Central memory CD4-positive, alpha-beta T cell (primary cell): ENCODE data around the gene UBE2V1.
A peak's percentile ranks its signal among the peaks of the same experiment; 100 is the strongest.
"Not testable (repeated sequence)": the region's sequence is repeated elsewhere in the genome, so short reads cannot be mapped to it uniquely, and the experiment has no call there.

Experiments
- DNase-seq: peaks from one replicate; pipeline ENCODE4 v3.0.0; 2022

Gene UBE2V1

GRCh38 chr20:50115041-50115512, 2.1 kb upstream of the UBE2V1 start:
- DNase-seq: no peak

DNA sequence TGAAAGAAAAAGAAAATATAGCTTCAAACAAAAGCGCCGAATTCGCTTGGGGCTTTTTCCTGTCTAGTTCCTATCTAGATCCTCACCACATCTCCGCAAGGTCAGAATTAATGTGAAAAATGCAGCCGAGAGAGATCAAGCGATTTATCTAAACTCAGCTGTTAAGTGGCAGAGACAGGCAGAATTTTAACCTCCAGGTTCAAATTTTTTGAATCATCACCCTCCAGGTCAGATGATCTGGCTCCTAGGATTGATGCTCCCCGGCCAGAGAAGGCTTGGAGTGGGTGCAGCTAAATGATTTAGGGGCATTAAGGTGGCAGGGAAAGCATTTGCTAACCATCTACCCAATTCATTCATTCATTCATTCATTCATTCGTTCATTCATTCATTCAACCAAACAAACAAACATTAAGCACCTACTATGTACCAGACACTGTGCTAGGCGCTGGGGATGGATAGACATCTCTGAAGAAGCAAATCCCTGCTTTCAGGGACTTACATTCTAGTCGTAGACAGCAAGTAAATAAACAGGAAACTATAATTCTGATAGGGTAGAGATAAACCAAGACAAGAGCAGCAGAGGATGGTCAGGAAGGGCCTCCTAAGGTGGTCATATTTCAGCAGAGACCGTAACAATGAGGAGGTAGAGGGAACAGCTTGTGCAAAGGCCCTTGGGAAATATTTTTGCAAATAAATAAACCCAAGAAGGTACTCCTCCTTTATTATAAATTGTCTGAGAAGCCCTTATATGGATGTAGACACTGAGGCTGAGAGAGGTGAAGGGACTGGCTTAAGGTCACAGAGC, 672 bp upstream of the UBE2V1 start:
- no peak for DNase-seq

DNA sequence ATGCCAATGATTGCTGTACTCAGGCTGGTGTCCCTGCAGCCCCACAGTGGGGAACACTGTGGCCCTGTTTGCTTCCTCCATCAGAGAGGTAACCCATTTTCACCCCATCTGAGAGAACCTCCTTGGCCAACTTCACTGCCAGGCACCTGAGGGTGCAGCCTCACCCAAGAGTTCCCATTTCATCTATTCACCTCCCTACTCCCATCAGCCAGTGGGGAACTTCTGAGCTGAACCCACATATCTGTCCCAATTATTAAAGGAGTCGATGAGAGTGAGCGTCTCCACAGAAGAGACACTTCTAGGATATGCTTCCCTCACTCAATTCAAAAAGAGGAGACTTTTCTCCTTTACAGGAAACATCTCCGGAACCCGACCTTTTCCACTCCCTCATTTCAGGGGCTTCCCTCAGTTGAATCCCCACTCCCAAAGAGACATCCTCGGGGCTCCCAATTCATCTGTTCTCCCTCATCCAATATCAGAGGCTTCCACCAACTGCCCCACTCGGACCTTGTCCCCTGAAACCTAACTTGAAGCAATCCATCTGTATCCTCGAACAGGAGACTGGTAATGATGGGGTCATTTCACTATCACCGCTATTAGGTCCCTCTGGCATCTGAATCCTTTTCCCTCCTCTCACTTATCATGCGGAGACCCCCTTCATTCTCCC, 988 bp downstream of the UBE2V1 start:
- no peak for DNase-seq

- DNase-seq: no peak
Measured at GRCh38 chr20:50111120-50111828, 1.7 kb downstream of the UBE2V1 start.

GRCh38 chr20:50110141-50111047, 2.6 kb downstream of the UBE2V1 start:
- DNase-seq: peak; percentile 50

DNA sequence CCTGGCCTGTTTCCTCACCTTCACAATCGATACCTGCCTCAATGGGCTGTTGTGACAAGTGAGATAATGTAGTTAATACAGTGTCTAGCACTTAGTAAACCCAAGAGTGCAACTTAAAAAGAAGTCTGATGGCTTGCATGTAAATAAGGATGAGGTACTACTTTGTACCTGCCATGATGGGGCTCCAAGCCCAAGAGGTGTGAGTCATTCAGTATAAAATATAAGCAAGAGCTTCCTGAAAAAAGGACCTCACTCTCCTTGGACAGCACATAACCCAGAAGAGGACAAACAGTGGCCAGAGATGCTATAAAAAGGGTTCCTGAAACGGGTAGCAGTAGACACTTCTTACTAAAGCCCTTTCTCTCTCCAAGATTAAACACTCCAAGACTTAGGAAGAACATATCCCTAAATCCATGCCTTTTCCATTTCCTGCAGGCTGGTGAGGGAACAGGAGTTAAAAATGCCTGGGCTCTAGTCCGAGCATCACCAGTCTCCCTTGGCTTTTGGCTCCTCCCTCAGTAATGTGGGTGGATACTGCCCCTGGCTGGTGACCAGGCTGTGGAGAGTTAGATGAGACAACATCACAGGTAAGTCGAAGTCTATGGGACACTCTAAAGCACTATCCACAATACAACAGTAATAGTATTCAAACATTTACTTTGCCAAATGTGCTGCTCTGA, 4.3 kb downstream of the UBE2V1 start:
- no peak for DNase-seq

GRCh38 chr20:50107796-50108331, 5.1 kb downstream of the UBE2V1 start:
- DNase-seq: no peak

DNA sequence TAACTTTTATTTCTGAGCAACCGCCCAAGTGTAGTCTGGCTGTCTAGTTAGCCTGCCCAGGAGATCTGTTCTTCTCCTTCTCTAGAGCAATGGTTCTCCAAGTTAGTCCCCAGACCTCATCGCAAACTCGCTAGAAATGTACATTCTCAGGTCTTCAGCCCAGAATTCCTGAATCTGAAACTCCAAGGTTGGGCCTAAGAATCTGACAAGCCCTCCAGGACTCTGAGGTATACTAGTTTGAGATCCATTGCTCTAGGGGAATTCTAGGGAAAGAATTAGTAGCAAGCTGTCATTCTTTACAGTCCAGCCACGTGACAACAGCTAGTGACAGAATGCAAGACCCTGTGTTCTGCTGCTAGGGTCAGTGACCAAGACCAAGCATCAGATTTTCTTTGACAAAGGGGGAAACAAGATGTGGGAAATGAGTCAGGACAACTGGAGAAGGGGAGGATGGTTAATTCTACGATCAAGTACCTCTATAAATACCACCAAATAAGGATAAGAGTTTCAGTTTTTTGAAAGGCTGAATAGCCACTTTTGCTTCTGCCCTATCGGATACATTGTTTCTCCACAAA, 5.8 kb downstream of the UBE2V1 start:
- no peak for DNase-seq

DNA sequence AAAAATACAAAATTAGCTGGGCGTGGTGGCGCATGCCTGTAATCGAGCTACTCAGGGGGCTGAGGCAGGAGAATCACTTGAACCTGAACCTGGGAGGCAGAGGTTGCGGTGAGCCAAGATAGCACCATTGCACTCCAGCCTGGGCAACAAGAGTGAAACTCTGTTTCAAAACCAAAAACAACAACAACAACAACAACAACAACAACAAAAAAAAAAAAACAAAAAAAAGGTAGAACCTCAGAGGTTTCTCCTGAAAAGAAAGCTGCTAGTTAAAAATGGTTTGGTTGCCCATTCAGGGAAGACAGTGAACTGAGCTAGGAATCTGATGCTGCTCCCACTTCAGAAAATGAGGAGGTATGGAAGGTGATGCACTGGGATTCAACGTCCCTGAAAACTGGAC, 6.3 kb downstream of the UBE2V1 start:
- DNase-seq: not testable (repeated sequence)

DNA sequence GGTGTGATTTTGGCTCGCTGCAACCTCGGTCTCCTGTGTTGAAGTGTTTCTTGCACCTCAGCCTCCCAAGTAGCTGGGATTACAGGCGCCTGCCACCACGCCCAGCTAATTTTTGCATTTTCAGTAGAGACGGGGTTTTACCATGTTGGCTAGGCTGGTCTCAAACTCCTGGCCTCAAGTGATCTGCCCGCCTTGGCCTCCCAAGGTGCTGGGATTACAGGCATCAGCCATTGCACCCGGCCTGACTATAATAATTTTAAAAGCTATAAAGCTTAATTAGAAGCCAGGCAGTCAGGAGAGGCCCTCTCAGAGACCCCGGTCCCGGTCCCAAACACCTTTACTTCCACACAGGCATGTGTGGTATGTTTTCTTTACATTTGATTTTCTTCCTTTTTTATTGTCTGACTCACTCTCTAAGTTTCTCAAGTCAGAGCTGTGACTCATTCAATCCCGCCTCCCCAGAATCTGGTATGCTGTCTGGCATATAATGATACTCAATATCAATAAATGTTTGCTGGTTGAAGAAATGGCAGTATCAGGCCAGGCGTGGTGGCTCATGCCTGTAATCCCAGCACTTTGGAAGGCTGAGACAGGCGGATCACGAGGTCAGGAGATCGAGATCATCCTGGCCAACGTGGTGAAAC, 9.4 kb downstream of the UBE2V1 start:
- not testable (repeated sequence) for DNase-seq

DNA sequence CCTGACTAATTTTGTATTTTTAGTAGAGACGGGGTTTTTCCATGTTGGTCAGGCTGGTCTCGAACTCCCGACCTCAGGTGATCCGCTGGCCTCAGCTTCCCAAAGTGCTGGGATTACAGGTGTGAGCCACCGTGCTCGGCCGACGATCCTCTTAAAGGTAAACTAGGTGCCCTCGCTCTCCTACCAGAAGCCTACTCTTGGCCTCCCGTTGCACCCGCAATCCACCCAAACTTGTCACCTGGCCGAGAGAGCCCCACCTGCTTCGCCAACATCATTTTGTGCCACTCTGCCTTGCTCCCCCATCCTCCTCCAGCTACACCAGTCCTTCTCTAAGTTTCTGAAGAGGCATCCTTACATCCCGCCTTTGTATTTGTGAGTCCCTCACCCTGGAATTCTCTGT, 10.4 kb downstream of the UBE2V1 start:
- DNase-seq: not testable (repeated sequence)

- no peak for DNase-seq
Measured at GRCh38 chr20:50101887-50102286, 11.1 kb downstream of the UBE2V1 start.

DNA sequence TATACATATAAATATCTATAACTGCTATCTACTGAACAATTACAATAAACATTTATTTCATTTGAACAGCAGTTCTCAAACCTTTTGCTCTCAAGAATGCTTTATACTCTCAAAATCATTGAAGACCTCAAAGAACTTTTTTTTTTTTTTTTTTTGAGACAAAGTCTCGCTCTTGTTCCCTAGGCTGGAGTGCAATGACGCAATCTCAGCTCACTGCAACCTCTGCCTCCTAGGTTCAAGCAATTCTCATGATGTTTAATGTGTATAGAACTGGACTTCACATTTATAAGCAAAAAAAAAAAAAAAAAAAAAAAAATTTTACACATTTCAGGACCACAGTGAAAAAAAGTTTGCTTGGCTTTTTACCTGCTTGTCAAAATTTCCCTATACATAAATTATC, 11.7 kb downstream of the UBE2V1 start:
- no peak for DNase-seq

DNA sequence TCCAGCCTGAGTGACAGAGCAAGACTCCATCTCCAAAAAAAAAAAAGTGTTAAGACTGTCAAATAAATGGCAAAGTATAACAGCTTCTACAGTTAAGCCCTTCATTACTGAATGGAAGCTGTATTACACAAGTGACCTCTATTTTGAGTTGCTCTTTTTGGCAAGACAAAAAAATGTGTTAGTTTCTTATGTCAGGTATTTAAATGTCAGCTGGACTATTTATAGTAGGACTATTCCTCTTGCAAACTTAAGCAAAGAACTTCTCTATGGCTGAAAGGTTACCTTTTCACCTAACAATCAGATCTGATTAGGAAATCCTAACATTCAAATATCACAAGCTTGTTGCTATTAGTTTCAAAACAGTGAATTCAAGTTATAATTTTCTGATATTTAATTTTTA, 12.4 kb downstream of the UBE2V1 start:
- no peak for DNase-seq

GRCh38 chr20:50099565-50099991, 13.4 kb downstream of the UBE2V1 start:
- DNase-seq: no peak

DNA sequence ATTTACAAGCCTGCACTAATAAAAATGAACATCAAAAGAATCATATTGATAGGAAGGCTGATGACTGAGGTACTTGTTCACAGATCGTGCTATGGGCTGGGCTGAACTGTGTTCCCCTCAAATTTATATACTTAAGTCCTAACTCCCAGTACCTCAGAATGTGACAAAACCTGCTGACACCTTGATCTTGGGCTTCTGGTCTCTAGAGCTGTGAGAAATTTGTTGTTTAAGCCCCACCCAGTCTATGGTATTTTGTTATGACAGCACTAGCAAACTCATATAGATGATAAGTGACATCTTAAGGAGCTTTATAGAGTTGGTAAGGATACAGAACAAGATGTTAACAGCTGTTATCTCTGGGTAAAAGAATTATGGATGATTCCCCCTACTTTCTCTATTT, 13.8 kb downstream of the UBE2V1 start:
- no peak for DNase-seq

DNA sequence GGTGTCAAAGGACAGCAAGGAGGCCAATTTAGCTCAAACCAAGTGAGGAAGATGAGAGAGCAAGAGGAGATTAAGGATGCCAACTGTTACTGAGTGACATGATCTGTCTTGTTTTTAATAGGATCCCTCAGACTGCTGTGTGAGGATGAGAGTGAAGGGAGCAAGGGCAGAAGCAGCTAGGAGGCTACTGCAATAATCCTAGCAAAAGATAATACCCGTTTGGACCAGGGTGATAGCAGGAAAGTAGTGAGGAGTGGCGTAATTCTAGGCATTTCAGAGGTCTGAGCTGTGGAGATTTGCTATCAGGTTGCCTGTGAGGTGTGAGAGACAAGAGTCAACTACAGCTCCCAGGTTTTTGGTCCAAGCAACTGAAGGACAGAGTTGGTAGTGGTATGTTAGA, 14.7 kb downstream of the UBE2V1 start:
- no peak for DNase-seq

GRCh38 chr20:50097843-50098242, 15.1 kb downstream of the UBE2V1 start:
- DNase-seq: no peak

DNA sequence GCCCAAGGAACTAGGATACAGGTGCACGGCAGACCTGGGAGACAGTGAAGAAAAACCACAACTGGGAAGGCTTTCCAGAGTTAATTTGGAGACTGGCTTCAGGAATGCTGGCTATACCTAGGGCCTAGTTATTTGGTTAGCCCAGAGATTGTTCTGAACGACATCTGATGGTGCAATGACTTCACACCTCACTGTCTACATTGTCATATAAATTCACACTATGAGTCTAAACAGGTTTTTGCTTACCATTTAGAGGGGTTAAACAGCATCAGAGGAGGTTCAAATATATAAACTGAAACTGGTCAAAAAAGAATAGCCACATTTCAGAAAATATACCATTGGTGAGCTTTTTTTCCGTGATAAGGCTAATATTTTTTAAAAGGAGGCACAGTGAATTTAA, 16.7 kb downstream of the UBE2V1 start:
- no peak for DNase-seq

- no peak for DNase-seq
Measured at GRCh38 chr20:50095476-50096078, 17.4 kb downstream of the UBE2V1 start.
